Embryonic facial prominence (tissue), 1 donor: ENCODE data around the gene TMEM59L.
A peak's percentile ranks its signal among the peaks of the same experiment; 100 is the strongest.
"Not testable (repeated sequence)": the region's sequence is repeated elsewhere in the genome, so short reads cannot be mapped to it uniquely, and the experiment has no call there.

Experiments used
- DNase-seq: peaks from one replicate; pipeline ENCODE4 v3.0.0-alpha.2; 2016; ENCODE audit errors: extremely low spot score

The TMEM59L gene

GRCh38 chr19:18612772-18613588 is at the start of gene TMEM59L:
Gene TMEM59L, plus strand, starts transcription at chr19:18612870. Its CDS starts 89 bp downstream, at chr19:18612959.
- DNase-seq, result no peak

- no peak for DNase-seq
These were observed 45.7 kb upstream of the TMEM59L start for GRCh38 chr19:18566953-18567352.

- no peak for DNase-seq
These were observed 44.3 kb upstream of the TMEM59L start for GRCh38 chr19:18568367-18568766.

GRCh38 chr19:18571564-18572344 is 40.9 kb upstream of the TMEM59L start, which contains the start of gene UBA52:
Gene UBA52, plus strand, starts transcription at chr19:18571857. Its CDS starts 1,444 bp downstream, at chr19:18573301.
- DNase-seq, result peak; percentile 90

- DNase-seq, result no peak
These were observed 37.9 kb upstream of the TMEM59L start for GRCh38 chr19:18574691-18575291.

- DNase-seq, result no peak
These were observed 36.3 kb upstream of the TMEM59L start for GRCh38 chr19:18576383-18576782.

GRCh38 chr19:18577365-18577914 is 35.2 kb upstream of the TMEM59L start:
- DNase-seq, result no peak

GRCh38 chr19:18580311-18580710 is 32.4 kb upstream of the TMEM59L start:
- no peak for DNase-seq

GRCh38 chr19:18586306-18586705 is 26.4 kb upstream of the TMEM59L start:
- no peak for DNase-seq

- DNase-seq, result no peak
These were observed 25.1 kb upstream of the TMEM59L start for GRCh38 chr19:18587561-18587960.

GRCh38 chr19:18587962-18588610 is 24.6 kb upstream of the TMEM59L start:
- no peak for DNase-seq

- DNase-seq, result peak; percentile 70
These were observed 23.9 kb upstream of the TMEM59L start, which contains the start of gene REX1BD for GRCh38 chr19:18588611-18589379. Gene REX1BD, plus strand, starts transcription at chr19:18588798. Its CDS starts 4 bp downstream, at chr19:18588802.

GRCh38 chr19:18589380-18590272 is 23.0 kb upstream of the TMEM59L start:
- DNase-seq, result peak; percentile 81

GRCh38 chr19:18590273-18591272 is 22.1 kb upstream of the TMEM59L start:
- DNase-seq, result peak; percentile 75

- DNase-seq, result no peak
These were observed 20.8 kb upstream of the TMEM59L start for GRCh38 chr19:18591735-18592385.

- not testable (repeated sequence) for DNase-seq
These were observed 19.9 kb upstream of the TMEM59L start for GRCh38 chr19:18592732-18593131.

GRCh38 chr19:18593367-18594095 is 19.1 kb upstream of the TMEM59L start:
- no peak for DNase-seq
